Measurements from ENCODE around the gene SUPV3L1.

DNA sequence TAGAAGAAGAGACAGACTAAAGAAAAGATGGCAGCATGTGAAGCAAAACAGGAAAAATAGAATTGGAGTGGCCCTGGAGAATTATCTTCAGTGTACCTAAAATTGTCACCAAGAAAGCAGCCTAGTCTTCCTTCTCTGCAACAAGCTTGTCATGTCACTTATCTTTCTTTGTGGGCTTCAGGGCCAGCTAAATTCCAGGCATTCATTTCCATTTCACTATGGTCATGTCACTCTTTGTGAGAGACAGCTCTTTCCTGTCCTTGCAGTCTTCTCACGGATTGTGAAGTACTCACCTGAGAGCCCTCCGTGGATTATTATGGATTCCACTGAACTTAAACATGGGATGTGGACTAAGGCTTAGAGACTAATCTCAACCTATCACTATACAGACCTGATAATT, 31.1 kb downstream of the SUPV3L1 start:
- TF ChIP-seq CTCF (IDR thresholded peaks at IDR 0.05 in 4 of 5, conservative IDR thresholded peaks at IDR 0.05 in 1 of 5) = no peak
- no peak for TF ChIP-seq POLR2A (IDR thresholded peaks at IDR 0.05)
